IMR-90 (cell line): ENCODE data around the gene USP36. TPM values are rescaled to one million over a fixed set of nuclear protein-coding genes. Genes with fewer than 3 reads are reported as not detected.
A peak's percentile ranks its signal among the peaks of the same experiment; 100 is the strongest.

Experiments used
- ATAC-seq: fragments of 200-7000 bp; cut with Tn5 transposase; 2 replicates; pipeline ENCODE4 v1.9.1; 2020; ENCODE audit warnings: low read depth, mild to moderate bottlenecking, moderate library complexity
- BruUV-seq: library from RNA; stranded (reverse); fragments of 400-500 nt; replicated peaks from 2 replicates; lab custom pipeline; 2021; lab: Mats Ljungman, UMichigan
- CTCF ChIA-PET: fragments of 300-600 bp; formaldehyde crosslinking; extraction: SDS; loops from one replicate; lab custom pipeline; 2021; ENCODE audit warnings: antibody characterized with exemption; lab: Yijun Ruan, JAX
- POLR2A ChIA-PET: fragments of 300-600 bp; sonication (Branson Sonifier 250); formaldehyde crosslinking; loops from one replicate; lab custom pipeline; 2022; ENCODE audit warnings: antibody characterized with exemption; ENCODE audit not compliant: unreplicated experiment; lab: Charles Lee
- DNase-seq: peaks from one replicate; pipeline ENCODE4 v3.0.0; 2013
- H2AFZ ChIP-seq: replicated peaks from 2 replicates; pipeline ENCODE3; 2013; ENCODE audit warnings: low read length, mild to moderate bottlenecking; ENCODE audit not compliant: poor library complexity
- H2AK5ac ChIP-seq: 2 replicates; pipeline ENCODE4 v1.6.1; 2013; ENCODE audit warnings: low read depth, low read length, inconsistent platforms
- H2AK9ac ChIP-seq: replicated peaks from 2 replicates; pipeline ENCODE3; 2013; ENCODE audit warnings: mild to moderate bottlenecking, low read depth, low read length, moderate library complexity; ENCODE audit not compliant: poor library complexity
- H2BK120ac ChIP-seq: 2 replicates; pipeline ENCODE4 v1.6.1; 2013; ENCODE audit warnings: low read depth, low read length, inconsistent platforms
- H2BK15ac ChIP-seq: 3 replicates; pipeline ENCODE4 v1.6.1; 2013; ENCODE audit warnings: low read depth, low read length, inconsistent platforms
- H2BK20ac ChIP-seq: 2 replicates; pipeline ENCODE4 v1.6.1; 2013; ENCODE audit warnings: low read depth, mild to moderate bottlenecking, inconsistent platforms, low read length, moderate library complexity
- H2BK5ac ChIP-seq: 2 replicates; pipeline ENCODE4 v1.6.1; 2013; ENCODE audit warnings: mild to moderate bottlenecking, low read depth, low read length, inconsistent platforms; ENCODE audit not compliant: poor library complexity, severe bottlenecking
- H3K14ac ChIP-seq: replicated peaks from 2 replicates; pipeline ENCODE4 v1.6.1; 2013; ENCODE audit warnings: low read depth, low read length, inconsistent platforms
- H3K18ac ChIP-seq: 2 replicates; pipeline ENCODE4 v1.6.1; 2013; ENCODE audit warnings: low read depth, low read length, control low read depth
- H3K23ac ChIP-seq: 2 replicates; pipeline ENCODE4 v1.6.1; 2013; ENCODE audit warnings: low read depth, low read length, inconsistent platforms
- H3K27ac ChIP-seq: 2 replicates; pipeline ENCODE4 v1.5.1; 2013; ENCODE audit warnings: mild to moderate bottlenecking, control low read depth, low read length; ENCODE audit not compliant: insufficient read depth
- H3K27me3 ChIP-seq: 2 replicates; pipeline ENCODE4 v1.6.1; 2013; ENCODE audit warnings: low read length; ENCODE audit not compliant: control insufficient read depth, insufficient read depth
- H3K36me3 ChIP-seq: 2 replicates; pipeline ENCODE4 v1.6.1; 2013; ENCODE audit warnings: low read length, mixed read lengths; ENCODE audit not compliant: control insufficient read depth, insufficient read depth
- H3K4ac ChIP-seq: 2 replicates; pipeline ENCODE4 v1.6.1; 2013; ENCODE audit warnings: low read depth, low read length, inconsistent platforms
- H3K4me1 ChIP-seq: 2 replicates; pipeline ENCODE4 v1.6.1; 2013; ENCODE audit warnings: low read length, mixed read lengths; ENCODE audit not compliant: control insufficient read depth, insufficient read depth
- H3K4me2 ChIP-seq: 2 replicates; pipeline ENCODE4 v1.6.1; 2013; ENCODE audit warnings: low read depth, mild to moderate bottlenecking, control low read depth, low read length, moderate library complexity
- H3K4me3 ChIP-seq: 2 replicates; pipeline ENCODE4 v1.5.1; 2013; ENCODE audit warnings: low read depth, mild to moderate bottlenecking, control low read depth, low read length, moderate library complexity; ENCODE audit not compliant: insufficient read depth
- H3K56ac ChIP-seq: 2 replicates; pipeline ENCODE4 v1.6.1; 2013; ENCODE audit warnings: low read length, inconsistent platforms; ENCODE audit not compliant: insufficient read depth; ENCODE audit errors: extremely low read depth
- H3K79me1 ChIP-seq, 2 experiments: 2 replicates each; pipeline ENCODE4 v1.6.1; 2013; ENCODE audit warnings: low read length in 2 of 2, inconsistent platforms in 1 of 2, low read depth in 1 of 2
- H3K9ac ChIP-seq: 2 replicates; pipeline ENCODE4 v1.6.1; 2013; ENCODE audit warnings: low read depth, low read length, control low read depth
- H3K9me1 ChIP-seq: 2 replicates; pipeline ENCODE4 v1.6.1; 2013; ENCODE audit warnings: low read length, inconsistent platforms; ENCODE audit not compliant: insufficient read depth
- H3K9me3 ChIP-seq: 2 replicates; pipeline ENCODE4 v1.6.1; 2013; ENCODE audit warnings: low read length; ENCODE audit not compliant: control insufficient read depth, insufficient read depth
- H4K20me1 ChIP-seq: 2 replicates; pipeline ENCODE4 v1.6.1; 2013; ENCODE audit warnings: low read length, inconsistent platforms; ENCODE audit not compliant: insufficient read depth
- H4K5ac ChIP-seq: 2 replicates; pipeline ENCODE4 v1.6.1; 2013; ENCODE audit warnings: mild to moderate bottlenecking, low read depth, low read length, control low read depth
- H4K8ac ChIP-seq, 2 experiments: 2 replicates each; pipeline ENCODE4 v1.6.1; 2013; ENCODE audit warnings: low read depth in 2 of 2, low read length in 2 of 2, control low read depth in 1 of 2, inconsistent platforms in 1 of 2
- H4K91ac ChIP-seq: 2 replicates; pipeline ENCODE4 v1.6.1; 2013; ENCODE audit warnings: low read depth, low read length, inconsistent platforms; ENCODE audit not compliant: insufficient read depth
- CEBPB ChIP-seq: IDR thresholded peaks from 2 replicates; pipeline ENCODE4 v1.6.1; 2012; ENCODE audit warnings: low read depth, low read length, improper control_type of control experiment
- CHD1 ChIP-seq: IDR thresholded peaks from 2 replicates; pipeline ENCODE4 v1.6.1; 2012; ENCODE audit warnings: low read depth, low read length, improper control_type of control experiment
- CTCF ChIP-seq: conservative IDR thresholded peaks from 2 replicates; pipeline ENCODE4 v1.5.1; 2012; ENCODE audit warnings: mild to moderate bottlenecking, low read depth, low read length, improper control_type of control experiment
- FOS ChIP-seq: fragments of 150-350 bp; IDR thresholded peaks from 2 replicates; pipeline ENCODE4 v1.6.1; 2016; ENCODE audit warnings: low read depth, low read length
- MAFK ChIP-seq: IDR thresholded peaks from 2 replicates; pipeline ENCODE4 v1.6.1; 2012; ENCODE audit warnings: low read depth, low read length, improper control_type of control experiment
- MAZ ChIP-seq: IDR thresholded peaks from 2 replicates; pipeline ENCODE4 v1.6.1; 2012; ENCODE audit warnings: low read depth, mild to moderate bottlenecking, low read length, improper control_type of control experiment, moderate library complexity, borderline replicate concordance
- MXI1 ChIP-seq: IDR thresholded peaks from 2 replicates; pipeline ENCODE4 v1.6.1; 2012; ENCODE audit warnings: low read depth, mild to moderate bottlenecking, low read length, moderate library complexity, borderline replicate concordance
- NFE2L2 ChIP-seq: fragments of 150-350 bp; IDR thresholded peaks from 2 replicates; pipeline ENCODE4 v1.6.1; 2016; ENCODE audit warnings: low read depth, mild to moderate bottlenecking, low read length
- POLR2A ChIP-seq: IDR thresholded peaks from 2 replicates; pipeline ENCODE4 v1.6.1; 2012; ENCODE audit warnings: mild to moderate bottlenecking, low read depth, low read length
- RAD21 ChIP-seq: IDR thresholded peaks from 2 replicates; pipeline ENCODE4 v1.6.1; 2012; ENCODE audit warnings: low read length, improper control_type of control experiment
- RCOR1 ChIP-seq: IDR thresholded peaks from 2 replicates; pipeline ENCODE4 v1.6.1; 2012; ENCODE audit warnings: mild to moderate bottlenecking, low read length, improper control_type of control experiment; ENCODE audit not compliant: insufficient replicate concordance
- RFX5 ChIP-seq: IDR thresholded peaks from 2 replicates; pipeline ENCODE4 v1.8.0; 2012; ENCODE audit warnings: low read depth, mild to moderate bottlenecking, low read length, moderate library complexity
- SMC3 ChIP-seq: fragments of 150-350 bp; IDR thresholded peaks from 2 replicates; pipeline ENCODE4 v1.6.1; 2016; ENCODE audit warnings: low read depth, mild to moderate bottlenecking, antibody characterized with exemption, low read length, moderate library complexity
- WGBS, 2 experiments: methylation state at CpG; one replicate each; pipeline versions ENCODE4 v1.1.5 to v1.1.7; 2013; ENCODE audit warnings: missing lambda C conversion rate in 2 of 2; ENCODE audit not compliant: insufficient read length in 1 of 2; ENCODE audit errors: extremely low coverage in 2 of 2; 5-methylcytosine and 5-hydroxymethylcytosine counted together
- dilution Hi-C: fragments of 300-500 bp; cut with HindIII; formaldehyde crosslinking; loops from one replicate; pipeline ENCODE4 v1.14.3; 2018; ENCODE audit warnings: low sequenced_read_pairs; ENCODE audit not compliant: unreplicated experiment
- in situ Hi-C: fragments of 300-500 bp; cut with MboI; formaldehyde crosslinking; loops from 3 replicates; pipeline ENCODE4 v1.14.3; 2019; ENCODE audit warnings: low sequenced_read_pairs, inconsistent platforms, mixed read lengths
- intact Hi-C: fragments of 100-400 bp; cut with micrococcal nuclease; formaldehyde crosslinking; loops from 2 replicates; pipeline ENCODE4 v1.10.0; 2022
- polyA plus RNA-seq, 3 experiments: library from polyadenylated mRNA; depleted of rRNA; stranded (reverse); fragments of >200 nt; gene quantifications; 2 replicates each; pipeline ENCODE4 v1.2.3, GENCODE V29; 2012; ENCODE audit warnings: low replicate concordance in 1 of 3
- total RNA-seq: library from RNA; depleted of rRNA; stranded (reverse); fragments of >200 nt; gene quantifications from 2 replicates; pipeline ENCODE4 v1.2.3, GENCODE V29; 2012
- TF ChIP-seq, protein P1 (sequence below): fragments of 150-350 bp; IDR thresholded peaks from 2 replicates; pipeline ENCODE4 v1.6.1; 2016; ENCODE audit warnings: low read depth, mild to moderate bottlenecking, low read length, moderate library complexity, borderline replicate concordance
- TF ChIP-seq, protein P2 (sequence below): fragments of 150-350 bp; IDR thresholded peaks from 2 replicates; pipeline ENCODE4 v1.6.1; 2017; ENCODE audit warnings: mild to moderate bottlenecking, antibody characterized with exemption, low read length, low read depth

USP36 gene
- total and polyA plus RNA-seq, 2 of the 4 experiments (the other 2 are of a cell fraction), result 30.6 to 38.3 TPM

DNA sequence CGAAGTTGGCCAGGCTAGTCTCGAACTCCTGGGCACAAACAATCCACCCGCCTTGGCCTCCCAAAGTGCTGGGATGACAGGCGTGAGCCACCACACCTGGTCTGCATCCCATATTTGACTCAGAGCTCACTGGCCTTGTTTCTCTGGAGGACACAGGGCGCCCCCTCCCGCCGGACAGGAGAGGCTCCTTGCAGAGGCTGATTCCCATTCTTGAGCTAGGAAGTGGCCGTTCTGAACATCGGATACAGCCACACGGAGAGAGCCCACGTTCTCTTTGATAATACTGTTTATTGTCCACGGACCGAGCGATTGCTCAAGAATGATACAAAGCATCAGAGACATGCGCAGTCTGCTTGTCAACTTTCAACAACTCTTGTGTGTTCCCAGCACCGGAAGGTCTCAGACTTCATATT, 12.1 kb upstream of the USP36 start:
- H2AK5ac ChIP-seq, result no peak overlapping the region
- in situ Hi-C loops (loop anchor here (25.0 kb wide), 1 partner anchor 535 kb away; no protein-coding TSS in a partner anchor), intact Hi-C loops (no loop called here), dilution Hi-C loops (no loop called here)
- CTCF ChIA-PET, result interaction anchor here (1.1 to 1.7 kb wide), 2 partner anchors 13 to 100 kb away, joined by 3 to 5 read pairs; no protein-coding TSS in a partner anchor
- H3K18ac ChIP-seq, result no peak overlapping the region
- no peak overlapping the region for H4K5ac ChIP-seq
- POLR2A ChIA-PET, result interaction anchor here (0.5 kb wide), 1 partner anchor 449 kb away, joined by 8 read pairs; no protein-coding TSS in a partner anchor
- WGBS, 2 experiments, result 48% methylated on average over 14 of the region's 16 CpGs; no CpG with 5 or more reads in 1 of the 2 experiments
- H3K23ac ChIP-seq, result no peak overlapping the region
- no peak overlapping the region for H3K56ac ChIP-seq
- TF ChIP-seq CHD1 (no peak), FOS (no peak), MXI1 (no peak), RAD21 (peak; percentile 34; the same call in 1 of the 2 replicates), CTCF (peak; percentile 29), MAZ (no peak), CEBPB (peak; percentile 81), RCOR1 (no peak), SMC3 (0 out of 2 replicates have a peak, but pooled peaks have one; percentile 6), MAFK (no peak), RFX5 (no peak), POLR2A (no peak), NFE2L2 (no peak)
- TF ChIP-seq, protein P1, sequence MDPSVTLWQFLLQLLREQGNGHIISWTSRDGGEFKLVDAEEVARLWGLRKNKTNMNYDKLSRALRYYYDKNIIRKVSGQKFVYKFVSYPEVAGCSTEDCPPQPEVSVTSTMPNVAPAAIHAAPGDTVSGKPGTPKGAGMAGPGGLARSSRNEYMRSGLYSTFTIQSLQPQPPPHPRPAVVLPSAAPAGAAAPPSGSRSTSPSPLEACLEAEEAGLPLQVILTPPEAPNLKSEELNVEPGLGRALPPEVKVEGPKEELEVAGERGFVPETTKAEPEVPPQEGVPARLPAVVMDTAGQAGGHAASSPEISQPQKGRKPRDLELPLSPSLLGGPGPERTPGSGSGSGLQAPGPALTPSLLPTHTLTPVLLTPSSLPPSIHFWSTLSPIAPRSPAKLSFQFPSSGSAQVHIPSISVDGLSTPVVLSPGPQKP, result no peak
- TF ChIP-seq, protein P2, sequence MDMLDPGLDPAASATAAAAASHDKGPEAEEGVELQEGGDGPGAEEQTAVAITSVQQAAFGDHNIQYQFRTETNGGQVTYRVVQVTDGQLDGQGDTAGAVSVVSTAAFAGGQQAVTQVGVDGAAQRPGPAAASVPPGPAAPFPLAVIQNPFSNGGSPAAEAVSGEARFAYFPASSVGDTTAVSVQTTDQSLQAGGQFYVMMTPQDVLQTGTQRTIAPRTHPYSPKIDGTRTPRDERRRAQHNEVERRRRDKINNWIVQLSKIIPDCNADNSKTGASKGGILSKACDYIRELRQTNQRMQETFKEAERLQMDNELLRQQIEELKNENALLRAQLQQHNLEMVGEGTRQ, result no peak
- no peak overlapping the region for H2BK120ac ChIP-seq
- H3K4ac ChIP-seq, result 0 out of 2 replicates have a peak overlapping the region, but pooled peaks have one; percentile 3
- BruUV-seq, result no TSS peak
- H2AFZ ChIP-seq, result no peak overlapping the region
- peak overlapping the region; percentile 48; the same call in 1 of the 2 replicates for H3K27ac ChIP-seq
- no peaks in the 10 kb centered on the region for H3K27me3 ChIP-seq
- H3K9ac ChIP-seq, result no peak overlapping the region
- H4K20me1 ChIP-seq, result peaks cover 7% of the 10 kb centered on the region
- no peak overlapping the region for H2AK9ac ChIP-seq
- no peak overlapping the region for H4K8ac ChIP-seq
- no peaks in the 10 kb centered on the region; the same call in 1 of the 2 replicates for H3K9me1 ChIP-seq
- ATAC-seq, result peak; percentile 66
- no peak overlapping the region for H3K4me2 ChIP-seq
- H2BK15ac ChIP-seq, result no peak overlapping the region
- no peak overlapping the region for H4K91ac ChIP-seq
- no peak overlapping the region for H2BK5ac ChIP-seq
- peaks cover 39% of the 10 kb centered on the region for H3K36me3 ChIP-seq
- H3K9me3 ChIP-seq, result no peaks in the 10 kb centered on the region
- no peak overlapping the region for H2BK20ac ChIP-seq
- DNase-seq, result peak; percentile 64
- H3K4me1 ChIP-seq, result peaks cover 3% of the 10 kb centered on the region; the same call in 1 of the 2 replicates
- H3K79me1 ChIP-seq, result peaks cover 6 to 44% of the 10 kb centered on the region in 2 experiments; a peak in 2 of 4 replicates
- H3K4me3 ChIP-seq, result no peak overlapping the region
- H3K14ac ChIP-seq, result no peak overlapping the region
